Transverse colon (tissue), 4 donors: ENCODE data around the gene TEDC1.

Source experiments
- CTCF ChIP-seq, 5 experiments: fragments of 200-600 bp in 3 of 5; fragments of 450-650 bp in 2 of 5; sonication (generic) in 3 of 5; IDR thresholded peaks; 1 replicate in 2 of 5; 2 replicates in 3 of 5; pipeline ENCODE4 v1.5.1; 2016 to 2017; ENCODE audit warnings: antibody characterized with exemption in 5 of 5, inconsistent platforms in 3 of 5, mild to moderate bottlenecking in 2 of 5, moderate library complexity in 1 of 5
- POLR2A ChIP-seq: fragments of 450-650 bp; IDR thresholded peaks from one replicate; pipeline ENCODE4 v1.6.1; 2016; ENCODE audit warnings: antibody characterized with exemption, mild to moderate bottlenecking, moderate library complexity
- POLR2AphosphoS5 ChIP-seq, 3 donors: sonication (generic); formaldehyde crosslinking; IDR thresholded peaks; one replicate each; pipeline ENCODE4 v1.6.1; 2016; ENCODE audit warnings: antibody characterized with exemption in 3 of 3

- TF ChIP-seq POLR2A = no peak
- no peak for TF ChIP-seq POLR2AphosphoS5 (IDR thresholded peaks at IDR 0.05)
- no peak for TF ChIP-seq CTCF (IDR thresholded peaks at IDR 0.05)
Measured at GRCh38 chr14:105450123-105450505, 40.9 kb upstream of the TEDC1 start.
